Neural progenitor cell (in vitro differentiated cells): ENCODE results near the gene COX20. TPM values are rescaled to one million over a fixed set of nuclear protein-coding genes. Genes with fewer than 3 reads are reported as not detected.

Experiments used
- DNase-seq: peaks from one replicate; pipeline ENCODE4 v3.0.0-alpha.2; 2016; ENCODE audit warnings: low spot score
- H2AFZ ChIP-seq: fragments of 200-600 bp; sonication (generic); replicated peaks from 2 replicates; pipeline ENCODE4 v1.6.1; 2016; ENCODE audit warnings: antibody characterized with exemption
- H3F3A ChIP-seq: fragments of 200-600 bp; sonication (generic); 2 replicates; pipeline ENCODE4 v1.6.1; 2016; ENCODE audit warnings: antibody characterized with exemption, low read depth
- H3K27ac ChIP-seq: fragments of 200-600 bp; sonication (generic); 2 replicates; pipeline ENCODE4 v1.5.1; 2016; ENCODE audit warnings: mild to moderate bottlenecking
- H3K27me3 ChIP-seq: fragments of 200-600 bp; sonication (generic); 2 replicates; pipeline ENCODE4 v1.6.1; 2016; ENCODE audit warnings: mild to moderate bottlenecking, moderate library complexity
- H3K36me3 ChIP-seq: fragments of 200-600 bp; sonication (generic); 2 replicates; pipeline ENCODE4 v1.5.1; 2016
- H3K4me1 ChIP-seq: fragments of 200-600 bp; sonication (generic); 2 replicates; pipeline ENCODE4 v1.6.1; 2016; ENCODE audit warnings: mixed run types
- H3K4me2 ChIP-seq: fragments of 200-600 bp; sonication (generic); 2 replicates; pipeline ENCODE4 v1.6.1; 2016
- H3K4me3 ChIP-seq: fragments of 200-600 bp; sonication (generic); 2 replicates; pipeline ENCODE4 v1.5.1; 2016
- H3K79me2 ChIP-seq: fragments of 200-600 bp; sonication (generic); 2 replicates; pipeline ENCODE4 v1.6.1; 2016; ENCODE audit warnings: low read depth
- H3K9ac ChIP-seq: fragments of 200-600 bp; sonication (generic); 2 replicates; pipeline ENCODE4 v1.6.1; 2016
- H3K9me3 ChIP-seq: fragments of 200-600 bp; sonication (generic); 2 replicates; pipeline ENCODE4 v1.5.1; 2016; ENCODE audit warnings: low read depth
- H4K20me1 ChIP-seq: fragments of 200-600 bp; sonication (generic); 2 replicates; pipeline ENCODE4 v1.6.1; 2016; ENCODE audit warnings: low read depth
- H3K27ac Mint-ChIP-seq: 3 replicates; pipeline ENCODE4 v1.8.0; 2021; ENCODE audit warnings: mixed read lengths
- H3K27me3 Mint-ChIP-seq: 2 replicates; pipeline ENCODE4 v1.8.0; 2022; ENCODE audit warnings: low read depth, mild to moderate bottlenecking, inconsistent platforms, moderate library complexity, mixed read lengths; ENCODE audit not compliant: insufficient read depth
- H3K36me3 Mint-ChIP-seq: 3 replicates; pipeline ENCODE4 v1.8.0; 2021; ENCODE audit warnings: mixed read lengths
- H3K4me1 Mint-ChIP-seq: 3 replicates; pipeline ENCODE4 v1.8.0; 2021; ENCODE audit warnings: mixed read lengths
- H3K4me3 Mint-ChIP-seq: 3 replicates; pipeline ENCODE4 v1.8.0; 2021; ENCODE audit warnings: mild to moderate bottlenecking, moderate library complexity, mixed read lengths
- H3K9me3 Mint-ChIP-seq: 3 replicates; pipeline ENCODE4 v1.8.0; 2020; ENCODE audit warnings: mixed read lengths
- EZH2 ChIP-seq: fragments of 200-600 bp; sonication (generic); IDR thresholded peaks from 2 replicates; pipeline ENCODE4 v1.6.1; 2017; ENCODE audit warnings: antibody characterized with exemption, mild to moderate bottlenecking, moderate library complexity
- EZH2phosphoT487 ChIP-seq: fragments of 200-600 bp; sonication (generic); IDR thresholded peaks from 2 replicates; pipeline ENCODE4 v1.6.1; 2017; ENCODE audit warnings: antibody characterized with exemption
- total RNA-seq: library from RNA; depleted of rRNA; stranded (reverse); fragments of >200 nt; gene quantifications from 2 replicates; pipeline ENCODE4 v1.2.3, GENCODE V29; 2015; ENCODE audit warnings: low replicate concordance
- TF ChIP-seq, protein P1 (sequence below): fragments of 200-600 bp; sonication (generic); IDR thresholded peaks from 2 replicates; pipeline ENCODE4 v1.5.1; 2017; ENCODE audit warnings: antibody characterized with exemption, mild to moderate bottlenecking

COX20 gene
- total RNA-seq, 1 donor from 2014 or later: 81.6 TPM

DNA sequence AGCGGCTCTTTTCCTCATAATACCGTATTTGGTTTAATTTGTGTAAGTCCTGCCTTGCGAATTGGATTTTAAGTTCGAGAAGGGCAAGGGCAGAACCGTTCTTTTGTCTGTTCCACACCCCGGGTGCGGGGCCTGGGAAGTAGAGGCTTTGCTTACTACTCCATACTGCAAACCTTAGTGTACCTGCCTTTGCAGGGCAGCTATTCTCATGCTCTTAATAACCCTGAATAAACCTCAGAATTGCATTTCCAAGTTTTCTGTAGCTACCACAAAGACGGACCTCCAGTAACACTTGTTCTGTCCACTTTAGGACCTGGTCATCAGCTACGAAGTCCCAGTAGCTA is 29.5 kb downstream of the COX20 start:
- Histone ChIP-seq H3K27me3 (no peaks in the 10 kb centered on the region), H4K20me1 (peaks cover 28% of the 10 kb centered on the region), H3K9ac (no peak overlapping the region), H3K4me3 (peak overlapping the region; percentile 77), H3F3A (peaks cover 43% of the 10 kb centered on the region), H3K27ac (peak overlapping the region; percentile 91), H2AFZ (peak overlapping the region; percentile 4), H3K79me2 (peaks cover 59% of the 10 kb centered on the region), H3K4me2 (peak overlapping the region; percentile 78), H3K36me3 (peaks cover 6% of the 10 kb centered on the region), H3K9me3 (no peaks in the 10 kb centered on the region), H3K4me1 (peaks cover 25% of the 10 kb centered on the region)
- Mint-ChIP-seq H3K9me3 (no peaks in the 10 kb centered on the region), H3K27me3 (peaks cover 8% of the 10 kb centered on the region), H3K4me1 (peaks cover 54% of the 10 kb centered on the region), H3K36me3 (peaks cover 19% of the 10 kb centered on the region), H3K4me3 (peak overlapping the region; percentile 86), H3K27ac (peak overlapping the region; percentile 98)
- peak; percentile 43 for DNase-seq
- TF ChIP-seq, protein P1, sequence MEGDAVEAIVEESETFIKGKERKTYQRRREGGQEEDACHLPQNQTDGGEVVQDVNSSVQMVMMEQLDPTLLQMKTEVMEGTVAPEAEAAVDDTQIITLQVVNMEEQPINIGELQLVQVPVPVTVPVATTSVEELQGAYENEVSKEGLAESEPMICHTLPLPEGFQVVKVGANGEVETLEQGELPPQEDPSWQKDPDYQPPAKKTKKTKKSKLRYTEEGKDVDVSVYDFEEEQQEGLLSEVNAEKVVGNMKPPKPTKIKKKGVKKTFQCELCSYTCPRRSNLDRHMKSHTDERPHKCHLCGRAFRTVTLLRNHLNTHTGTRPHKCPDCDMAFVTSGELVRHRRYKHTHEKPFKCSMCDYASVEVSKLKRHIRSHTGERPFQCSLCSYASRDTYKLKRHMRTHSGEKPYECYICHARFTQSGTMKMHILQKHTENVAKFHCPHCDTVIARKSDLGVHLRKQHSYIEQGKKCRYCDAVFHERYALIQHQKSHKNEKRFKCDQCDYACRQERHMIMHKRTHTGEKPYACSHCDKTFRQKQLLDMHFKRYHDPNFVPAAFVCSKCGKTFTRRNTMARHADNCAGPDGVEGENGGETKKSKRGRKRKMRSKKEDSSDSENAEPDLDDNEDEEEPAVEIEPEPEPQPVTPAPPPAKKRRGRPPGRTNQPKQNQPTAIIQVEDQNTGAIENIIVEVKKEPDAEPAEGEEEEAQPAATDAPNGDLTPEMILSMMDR: no peak
- TF ChIP-seq EZH2 (no peak), EZH2phosphoT487 (no peak)

GRCh38 chr1:244865820-244866219 is 30.4 kb downstream of the COX20 start:
- Histone ChIP-seq H4K20me1 (peaks cover 20% of the 10 kb centered on the region), H3K9ac (no peak overlapping the region), H3K4me3 (peak overlapping the region; percentile 77), H3K27ac (peak overlapping the region; percentile 30), H3K4me1 (peaks cover 16% of the 10 kb centered on the region), H3K79me2 (peaks cover 51% of the 10 kb centered on the region), H3K27me3 (no peaks in the 10 kb centered on the region), H3K9me3 (no peaks in the 10 kb centered on the region), H3K4me2 (peak overlapping the region; percentile 78), H2AFZ (no peak overlapping the region), H3F3A (peaks cover 43% of the 10 kb centered on the region), H3K36me3 (no peaks in the 10 kb centered on the region)
- peaks cover 47% of the 10 kb centered on the region for H3K4me1 Mint-ChIP-seq
- peak overlapping the region; percentile 33 for H3K27ac Mint-ChIP-seq
- no peak for DNase-seq
- peaks cover 8% of the 10 kb centered on the region for H3K27me3 Mint-ChIP-seq
- H3K4me3 Mint-ChIP-seq: no peak overlapping the region
- TF ChIP-seq, protein P1: no peak
- TF ChIP-seq EZH2phosphoT487: no peak
- no peaks in the 10 kb centered on the region for H3K9me3 Mint-ChIP-seq
- H3K36me3 Mint-ChIP-seq: peaks cover 13% of the 10 kb centered on the region

DNA sequence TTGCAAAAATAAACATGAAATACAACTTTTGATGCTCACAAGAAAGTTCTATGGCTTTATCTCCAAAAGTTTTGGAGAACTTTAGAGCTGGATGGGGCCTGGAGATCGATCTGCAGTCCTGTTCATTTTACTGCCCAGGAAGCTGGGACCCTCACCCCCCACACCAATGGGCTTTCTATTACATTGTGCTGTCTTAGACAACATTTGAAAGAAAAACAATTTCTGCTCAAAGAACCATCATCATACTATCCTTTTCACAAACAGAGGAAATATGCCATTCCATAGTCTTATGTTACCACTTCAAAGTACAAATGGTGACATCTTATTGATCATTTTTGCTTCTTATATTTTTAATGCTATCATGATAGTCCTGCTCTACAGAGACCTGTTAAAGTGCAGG is 30.9 kb downstream of the COX20 start:
- Histone ChIP-seq H3K27me3 (no peaks in the 10 kb centered on the region), H3K9me3 (no peaks in the 10 kb centered on the region), H4K20me1 (peaks cover 15% of the 10 kb centered on the region), H3K9ac (no peak overlapping the region), H3K4me2 (no peak overlapping the region), H3K27ac (peak overlapping the region; percentile 30), H3K36me3 (no peaks in the 10 kb centered on the region), H3F3A (peaks cover 40% of the 10 kb centered on the region), H2AFZ (no peak overlapping the region), H3K4me1 (peaks cover 11% of the 10 kb centered on the region), H3K4me3 (no peak overlapping the region), H3K79me2 (peaks cover 46% of the 10 kb centered on the region)
- peaks cover 8% of the 10 kb centered on the region for H3K27me3 Mint-ChIP-seq
- H3K36me3 Mint-ChIP-seq: peaks cover 8% of the 10 kb centered on the region
- no peak for DNase-seq
- no peak overlapping the region for H3K27ac Mint-ChIP-seq
- TF ChIP-seq, protein P1: no peak
- TF ChIP-seq EZH2phosphoT487 (no peak), EZH2 (no peak)
- peaks cover 42% of the 10 kb centered on the region for H3K4me1 Mint-ChIP-seq
- H3K9me3 Mint-ChIP-seq: no peaks in the 10 kb centered on the region
- peak overlapping the region; percentile 3 for H3K4me3 Mint-ChIP-seq
